ENCODE results near the gene PLOD3. TPM values are rescaled to one million over a fixed set of nuclear protein-coding genes. Genes with fewer than 3 reads are reported as not detected.

Gene PLOD3
- polyA plus RNA-seq, 1 experiment = 187 TPM

DNA sequence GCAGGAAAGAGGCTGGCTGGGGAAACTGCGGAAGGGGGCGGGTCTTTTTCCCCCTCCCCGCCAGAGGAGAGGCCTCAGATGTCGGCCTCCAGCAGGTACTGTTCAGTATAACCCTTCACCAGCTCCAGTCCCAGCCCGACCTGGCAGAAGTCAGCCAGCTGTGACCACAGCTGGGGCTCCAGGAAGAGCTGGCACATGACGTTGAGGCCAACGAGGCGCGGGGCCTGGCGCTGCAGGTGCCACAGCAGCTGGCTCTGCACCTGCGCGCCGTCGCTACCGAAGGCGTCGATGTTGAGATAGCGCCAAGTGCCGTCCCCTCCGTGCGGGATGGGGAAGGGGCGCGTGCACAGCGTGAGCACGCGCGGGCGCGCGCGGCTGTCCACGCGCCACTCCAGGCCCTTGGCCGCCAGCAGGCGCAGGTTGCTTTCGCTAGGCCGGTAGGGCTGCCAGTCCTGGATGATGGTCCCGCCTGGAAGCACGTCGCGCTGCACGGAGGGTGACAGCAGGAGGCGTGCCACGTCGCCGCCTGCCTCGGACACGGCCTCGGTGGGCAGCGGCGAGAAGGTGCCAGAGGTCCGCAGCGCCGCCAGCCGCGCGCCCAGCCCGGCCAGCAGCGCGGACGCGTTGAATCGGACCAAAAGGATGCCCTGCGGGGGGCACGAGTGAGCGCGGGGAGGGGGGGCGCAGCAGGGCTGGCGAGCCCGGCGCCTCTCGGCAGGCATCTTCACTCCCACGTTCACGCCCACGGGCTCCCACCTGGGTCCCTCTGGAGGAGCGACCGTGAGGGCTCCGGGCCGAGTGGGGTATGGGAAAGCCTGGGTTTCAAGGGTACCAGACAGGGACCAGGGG, 45.2 kb downstream of the PLOD3 start:
- Histone ChIP-seq H3K27me3 (ENCODE audit: control insufficient read depth, insufficient read depth, low read length) (peaks cover 54% of the 10 kb centered on the region), H3K4me3 (ENCODE audit: low read depth, low read length) (no peak overlapping the region), H3K36me3 (ENCODE audit: control insufficient read depth, insufficient read depth, low read length) (no peaks in the 10 kb centered on the region)
- ChIA-PET POLR2A (no interaction called here), CTCF (interaction anchor here (0.6 to 3.0 kb wide), 10 partner anchors 20 to 197 kb away, joined by 3 to 31 read pairs (median 8); partner anchors contain the start of genes PLOD3 and ZNHIT1)
- TF ChIP-seq, protein P1, sequence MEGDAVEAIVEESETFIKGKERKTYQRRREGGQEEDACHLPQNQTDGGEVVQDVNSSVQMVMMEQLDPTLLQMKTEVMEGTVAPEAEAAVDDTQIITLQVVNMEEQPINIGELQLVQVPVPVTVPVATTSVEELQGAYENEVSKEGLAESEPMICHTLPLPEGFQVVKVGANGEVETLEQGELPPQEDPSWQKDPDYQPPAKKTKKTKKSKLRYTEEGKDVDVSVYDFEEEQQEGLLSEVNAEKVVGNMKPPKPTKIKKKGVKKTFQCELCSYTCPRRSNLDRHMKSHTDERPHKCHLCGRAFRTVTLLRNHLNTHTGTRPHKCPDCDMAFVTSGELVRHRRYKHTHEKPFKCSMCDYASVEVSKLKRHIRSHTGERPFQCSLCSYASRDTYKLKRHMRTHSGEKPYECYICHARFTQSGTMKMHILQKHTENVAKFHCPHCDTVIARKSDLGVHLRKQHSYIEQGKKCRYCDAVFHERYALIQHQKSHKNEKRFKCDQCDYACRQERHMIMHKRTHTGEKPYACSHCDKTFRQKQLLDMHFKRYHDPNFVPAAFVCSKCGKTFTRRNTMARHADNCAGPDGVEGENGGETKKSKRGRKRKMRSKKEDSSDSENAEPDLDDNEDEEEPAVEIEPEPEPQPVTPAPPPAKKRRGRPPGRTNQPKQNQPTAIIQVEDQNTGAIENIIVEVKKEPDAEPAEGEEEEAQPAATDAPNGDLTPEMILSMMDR (IDR thresholded peaks at IDR 0.05; ENCODE audit: insufficient read depth, low read depth, low read length) = no peak
- no peak for DNase-seq (ENCODE audit: low read depth)

DNA sequence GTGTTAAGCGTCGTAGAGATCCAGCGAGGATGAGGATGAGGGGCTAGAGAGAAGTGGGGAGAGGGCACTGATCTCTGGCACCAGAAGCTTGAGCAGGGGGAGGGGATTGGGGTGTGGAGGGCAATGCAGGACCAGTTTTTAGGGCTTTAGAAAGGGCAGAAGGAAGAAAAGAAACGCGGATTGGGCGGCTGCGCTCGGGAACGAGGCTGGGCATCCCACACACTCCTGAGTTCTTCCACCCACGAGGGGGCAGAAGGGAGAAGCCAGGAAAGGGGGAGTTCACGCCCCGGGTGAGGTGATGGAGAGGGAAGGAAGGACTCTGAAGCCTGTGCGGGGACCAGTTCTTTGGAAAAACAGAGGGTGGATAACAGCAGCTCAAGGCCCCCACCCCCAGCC, 45.9 kb downstream of the PLOD3 start:
- ChIA-PET CTCF (interaction anchor here (0.6 to 3.0 kb wide), 10 partner anchors 22 to 196 kb away, joined by 3 to 31 read pairs (median 7); partner anchors contain the start of genes PLOD3 and ZNHIT1), POLR2A (no interaction called here)
- TF ChIP-seq, protein P1 (IDR thresholded peaks at IDR 0.05; ENCODE audit: insufficient read depth, low read depth, low read length) = peak; percentile 46
- no peak overlapping the region for H3K4me3 ChIP-seq (ENCODE audit: low read depth, low read length)
- no peaks in the 10 kb centered on the region for H3K36me3 ChIP-seq (ENCODE audit: control insufficient read depth, insufficient read depth, low read length)
- peaks cover 52% of the 10 kb centered on the region for H3K27me3 ChIP-seq (ENCODE audit: control insufficient read depth, insufficient read depth, low read length)
- no peak for DNase-seq (ENCODE audit: low read depth)

DNA sequence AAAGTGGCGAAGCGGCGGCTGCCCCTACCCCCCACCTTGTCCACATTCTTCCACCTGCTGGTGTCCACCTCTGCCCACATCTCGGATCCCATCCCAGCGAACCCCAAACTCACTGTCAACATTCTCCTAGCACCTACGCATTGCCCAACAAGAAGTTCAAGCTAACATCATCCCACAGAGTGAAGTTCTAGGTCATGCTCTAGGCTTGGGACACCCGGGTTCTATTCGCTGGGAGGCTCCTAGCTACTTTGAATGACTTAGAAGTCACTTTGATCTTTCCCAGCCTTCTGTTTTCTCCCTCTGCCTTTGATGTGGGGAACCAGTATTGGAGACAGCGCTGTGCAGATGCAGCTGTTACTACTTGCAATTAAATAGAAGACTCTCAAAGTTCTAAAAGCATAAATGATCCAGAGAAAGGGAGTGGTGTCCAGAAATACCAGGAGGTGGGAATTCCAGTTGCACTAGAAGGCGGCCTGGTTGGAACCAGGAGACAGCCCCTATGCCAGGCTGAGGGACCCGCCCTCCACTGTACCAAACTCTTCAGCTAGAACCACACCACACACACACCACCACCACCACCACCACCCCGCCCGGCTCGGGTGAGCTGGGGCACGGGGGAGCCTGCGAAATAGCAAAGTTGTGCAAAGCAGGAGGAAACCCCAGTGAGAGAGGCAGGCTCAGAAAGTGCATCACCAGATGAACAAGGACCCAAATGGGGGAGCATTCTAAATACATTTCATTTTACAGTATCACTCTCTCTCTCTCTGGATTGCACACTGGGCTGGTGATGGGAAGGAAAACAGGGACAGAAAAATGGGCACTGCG, 46.6 kb downstream of the PLOD3 start:
- H3K27me3 ChIP-seq (ENCODE audit: control insufficient read depth, insufficient read depth, low read length) = peaks cover 52% of the 10 kb centered on the region
- ChIA-PET POLR2A (no interaction called here), CTCF (interaction anchor here (0.6 to 3.0 kb wide), 20 partner anchors 7 to 195 kb away, joined by 3 to 31 read pairs (median 3); partner anchors contain the start of genes AP1S1, PLOD3 and ZNHIT1)
- TF ChIP-seq, protein P1 (IDR thresholded peaks at IDR 0.05; ENCODE audit: insufficient read depth, low read depth, low read length) = no peak
- DNase-seq (ENCODE audit: low read depth) = no peak
- H3K4me3 ChIP-seq (ENCODE audit: low read depth, low read length) = no peak overlapping the region
- no peaks in the 10 kb centered on the region for H3K36me3 ChIP-seq (ENCODE audit: control insufficient read depth, insufficient read depth, low read length)

DNA sequence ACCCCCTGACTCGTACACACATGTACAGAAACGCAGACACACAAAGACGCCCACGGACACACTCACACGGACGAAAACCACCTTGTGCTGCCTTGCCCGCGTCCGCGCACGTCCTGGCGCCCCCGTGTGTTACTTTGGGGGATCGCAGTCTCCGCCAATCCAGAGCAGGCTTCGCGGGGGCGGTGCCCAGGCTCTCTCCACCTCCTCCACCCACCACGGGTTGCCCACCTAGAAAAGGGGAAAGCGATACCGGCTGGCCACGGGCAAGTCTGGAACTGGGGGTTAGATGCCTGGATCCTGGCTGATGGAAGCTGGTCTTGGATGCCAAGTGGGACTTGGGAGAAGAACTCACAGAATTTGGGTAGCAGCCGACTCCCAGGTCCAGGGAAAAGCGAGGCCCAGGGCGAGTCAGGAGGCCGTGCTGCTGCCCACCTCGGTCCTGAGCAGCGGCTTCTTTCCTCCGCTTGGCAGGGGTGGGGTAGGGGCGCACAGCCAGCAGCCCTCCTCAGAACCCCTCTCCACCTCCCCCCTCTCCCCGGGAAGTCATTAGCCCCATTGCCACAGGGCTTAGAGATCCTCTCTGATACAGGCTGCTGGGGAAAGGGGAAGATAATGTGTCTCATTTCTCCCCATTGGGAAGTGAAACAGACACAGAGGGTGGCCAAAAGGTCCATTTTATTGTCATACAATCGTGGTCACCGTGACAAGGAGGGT, 47.4 kb downstream of the PLOD3 start:
- H3K4me3 ChIP-seq (ENCODE audit: low read depth, low read length) = no peak overlapping the region
- TF ChIP-seq, protein P1 (IDR thresholded peaks at IDR 0.05; ENCODE audit: insufficient read depth, low read depth, low read length) = peak; percentile 95
- H3K27me3 ChIP-seq (ENCODE audit: control insufficient read depth, insufficient read depth, low read length) = peaks cover 46% of the 10 kb centered on the region
- DNase-seq (ENCODE audit: low read depth) = no peak
- ChIA-PET POLR2A (no interaction called here), CTCF (interaction anchor here (0.6 to 3.0 kb wide), 13 partner anchors 8 to 111 kb away, joined by 3 to 31 read pairs (median 4); partner anchors contain the start of gene AP1S1)
- H3K36me3 ChIP-seq (ENCODE audit: control insufficient read depth, insufficient read depth, low read length) = no peaks in the 10 kb centered on the region

All from BJ (cell line).